GM12878 (cell line): ENCODE data around the gene ANKRD6. TPM values are rescaled to one million over a fixed set of nuclear protein-coding genes. Genes with fewer than 3 reads are reported as not detected.

Source experiments
- BHLHE40 ChIP-seq, 2 experiments: fragments of 450-650 bp in 1 of 2; IDR thresholded peaks; 2 replicates each; pipeline ENCODE4 v1.6.1; 2011 to 2017; ENCODE audit warnings: low read depth in 2 of 2, borderline replicate concordance in 1 of 2, improper control_type of control experiment in 1 of 2, low read length in 1 of 2, mild to moderate bottlenecking in 1 of 2
- CEBPB ChIP-seq, 2 experiments: fragments of 150-350 bp in 1 of 2; IDR thresholded peaks; 2 replicates each; pipeline ENCODE4 v1.6.1; 2012 to 2014; ENCODE audit warnings: low read depth in 2 of 2, low read length in 2 of 2, borderline replicate concordance in 1 of 2, inconsistent platforms in 1 of 2
- CHD4 ChIP-seq: fragments of 200-600 bp; sonication (generic); IDR thresholded peaks from 2 replicates; pipeline ENCODE4 v1.6.1; 2016; ENCODE audit warnings: mild to moderate bottlenecking
- EGR1 ChIP-seq, 2 experiments: IDR thresholded peaks; 1 replicate in 1 of 2; 2 replicates in 1 of 2; pipeline ENCODE4 v1.6.1; 2011 to 2012; ENCODE audit warnings: low read depth in 2 of 2, low read length in 2 of 2, borderline replicate concordance in 1 of 2, mild to moderate bottlenecking in 1 of 2, moderate library complexity in 1 of 2
- FOS ChIP-seq: IDR thresholded peaks from 3 replicates; pipeline ENCODE4 v1.6.1; 2011; ENCODE audit warnings: borderline replicate concordance; ENCODE audit not compliant: insufficient read length; ENCODE audit errors: extremely low read depth
- JUND ChIP-seq: IDR thresholded peaks from 2 replicates; pipeline ENCODE4 v1.6.1; 2012; ENCODE audit warnings: low read depth, mild to moderate bottlenecking, low read length, improper control_type of control experiment, moderate library complexity
- KDM1A ChIP-seq: fragments of 200-600 bp; sonication (generic); IDR thresholded peaks from 2 replicates; pipeline ENCODE4 v1.6.1; 2016; ENCODE audit warnings: borderline replicate concordance
- KLF5 ChIP-seq: fragments of 450-650 bp; IDR thresholded peaks from 2 replicates; pipeline ENCODE4 v1.6.1; 2014; ENCODE audit warnings: mild to moderate bottlenecking; ENCODE audit not compliant: partially characterized antibody
- MYC ChIP-seq: IDR thresholded peaks from 2 replicates; pipeline ENCODE4 v1.6.1; 2011; ENCODE audit warnings: mild to moderate bottlenecking, low read length, moderate library complexity, inconsistent platforms; ENCODE audit not compliant: insufficient read depth, insufficient replicate concordance, insufficient read length, severe bottlenecking
- NRF1 ChIP-seq: conservative IDR thresholded peaks from 2 replicates; pipeline ENCODE4 v1.6.1; 2011; ENCODE audit warnings: mild to moderate bottlenecking, low read depth, low read length, improper control_type of control experiment
- RAD51 ChIP-seq: fragments of 450-650 bp; IDR thresholded peaks from 2 replicates; pipeline ENCODE4 v1.6.1; 2016; ENCODE audit warnings: moderate library complexity, mild to moderate bottlenecking, inconsistent platforms
- SPI1 ChIP-seq: IDR thresholded peaks from 2 replicates; pipeline ENCODE4 v1.6.1; 2011; ENCODE audit warnings: low read depth, mild to moderate bottlenecking, low read length, moderate library complexity, borderline replicate concordance; ENCODE audit not compliant: insufficient read depth
- STAT1 ChIP-seq: fragments of 450-650 bp; conservative IDR thresholded peaks from 2 replicates; pipeline ENCODE4 v1.6.1; 2014; ENCODE audit warnings: antibody characterized with exemption, mild to moderate bottlenecking
- TARDBP ChIP-seq: IDR thresholded peaks from 2 replicates; pipeline ENCODE4 v1.6.1; 2016; ENCODE audit warnings: borderline replicate concordance
- TCF12 ChIP-seq: IDR thresholded peaks from 2 replicates; pipeline ENCODE4 v1.6.1; 2011; ENCODE audit warnings: low read depth, mild to moderate bottlenecking, low read length
- USF2 ChIP-seq: IDR thresholded peaks from 2 replicates; pipeline ENCODE4 v1.6.1; 2011; ENCODE audit warnings: low read depth, low read length, improper control_type of control experiment, borderline replicate concordance
- ZNF207 ChIP-seq: fragments of 450-650 bp; IDR thresholded peaks from 2 replicates; pipeline ENCODE4 v1.6.1; 2014; ENCODE audit warnings: antibody characterized with exemption, mild to moderate bottlenecking, borderline replicate concordance
- ZNF217 ChIP-seq: fragments of 450-650 bp; IDR thresholded peaks from 2 replicates; pipeline ENCODE4 v1.6.1; 2017; ENCODE audit warnings: antibody characterized with exemption, mild to moderate bottlenecking
- ZNF384 ChIP-seq: IDR thresholded peaks from 2 replicates; pipeline ENCODE4 v1.6.1; 2012; ENCODE audit warnings: low read depth, mild to moderate bottlenecking, low read length, improper control_type of control experiment, borderline replicate concordance
- polyA plus RNA-seq, 11 experiments: library from polyadenylated mRNA; depleted of rRNA in 4 of 11; unstranded in 6 of 11; stranded (reverse) in 5 of 11; fragments of >200 nt; fragmentation: Nextera tagmentation in 4 of 11; fragmentation: Illumina TruSeq in 1 of 11; extraction: Ambion mirVana in 4 of 11; extraction: Trizol in 1 of 11; gene quantifications; 1 replicate in 1 of 11; 2 replicates in 10 of 11; pipeline versions ENCODE4 v1.2.1 to v1.2.3, GENCODE V29; 2011 to 2016; ENCODE audit warnings: inconsistent platforms in 2 of 11, missing spikeins in 2 of 11, low read depth in 1 of 11
- total RNA-seq, 4 experiments: library from RNA; depleted of rRNA in 3 of 4; stranded (reverse); fragments of >200 nt in 3 of 4; fragmentation: Illumina TruSeq in 1 of 4; extraction: Trizol in 1 of 4; gene quantifications; 2 replicates each; pipeline versions ENCODE4 v1.2.1 to v1.2.3, GENCODE V29; 2013 to 2021
- TF ChIP-seq, protein P1 (sequence below): fragments of 450-650 bp; formaldehyde crosslinking; IDR thresholded peaks from 2 replicates; pipeline ENCODE4 v1.4.0; 2020; ENCODE audit warnings: mild to moderate bottlenecking, moderate library complexity
- TF ChIP-seq, protein P2 (sequence below): IDR thresholded peaks from 2 replicates; pipeline ENCODE4 v1.6.1; 2012; ENCODE audit warnings: low read depth, low read length, improper control_type of control experiment
- TF ChIP-seq, protein P3 (sequence below): fragments of 450-650 bp; IDR thresholded peaks from 2 replicates; pipeline ENCODE4 v1.6.1; 2017; ENCODE audit warnings: mild to moderate bottlenecking, low read depth, inconsistent platforms; ENCODE audit not compliant: poor library complexity, severe bottlenecking

The ANKRD6 gene
- total and polyA plus RNA-seq, 10 of the 15 experiments (the other 5 are each of a cell fraction or from before 2014, with no cell fraction given), result 0.03 to 0.90 (median 0.38) TPM

GRCh38 chr6:89638320-89639195 is 205.6 kb downstream of the ANKRD6 start, which contains the start of gene LYRM2 (continued):
- TF ChIP-seq NRF1, result peak; percentile 52
- TF ChIP-seq, protein P1, sequence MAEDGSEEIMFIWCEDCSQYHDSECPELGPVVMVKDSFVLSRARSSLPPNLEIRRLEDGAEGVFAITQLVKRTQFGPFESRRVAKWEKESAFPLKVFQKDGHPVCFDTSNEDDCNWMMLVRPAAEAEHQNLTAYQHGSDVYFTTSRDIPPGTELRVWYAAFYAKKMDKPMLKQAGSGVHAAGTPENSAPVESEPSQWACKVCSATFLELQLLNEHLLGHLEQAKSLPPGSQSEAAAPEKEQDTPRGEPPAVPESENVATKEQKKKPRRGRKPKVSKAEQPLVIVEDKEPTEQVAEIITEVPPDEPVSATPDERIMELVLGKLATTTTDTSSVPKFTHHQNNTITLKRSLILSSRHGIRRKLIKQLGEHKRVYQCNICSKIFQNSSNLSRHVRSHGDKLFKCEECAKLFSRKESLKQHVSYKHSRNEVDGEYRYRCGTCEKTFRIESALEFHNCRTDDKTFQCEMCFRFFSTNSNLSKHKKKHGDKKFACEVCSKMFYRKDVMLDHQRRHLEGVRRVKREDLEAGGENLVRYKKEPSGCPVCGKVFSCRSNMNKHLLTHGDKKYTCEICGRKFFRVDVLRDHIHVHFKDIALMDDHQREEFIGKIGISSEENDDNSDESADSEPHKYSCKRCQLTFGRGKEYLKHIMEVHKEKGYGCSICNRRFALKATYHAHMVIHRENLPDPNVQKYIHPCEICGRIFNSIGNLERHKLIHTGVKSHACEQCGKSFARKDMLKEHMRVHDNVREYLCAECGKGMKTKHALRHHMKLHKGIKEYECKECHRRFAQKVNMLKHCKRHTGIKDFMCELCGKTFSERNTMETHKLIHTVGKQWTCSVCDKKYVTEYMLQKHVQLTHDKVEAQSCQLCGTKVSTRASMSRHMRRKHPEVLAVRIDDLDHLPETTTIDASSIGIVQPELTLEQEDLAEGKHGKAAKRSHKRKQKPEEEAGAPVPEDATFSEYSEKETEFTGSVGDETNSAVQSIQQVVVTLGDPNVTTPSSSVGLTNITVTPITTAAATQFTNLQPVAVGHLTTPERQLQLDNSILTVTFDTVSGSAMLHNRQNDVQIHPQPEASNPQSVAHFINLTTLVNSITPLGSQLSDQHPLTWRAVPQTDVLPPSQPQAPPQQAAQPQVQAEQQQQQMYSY (CRISPR knock-in tag), result no peak
- TF ChIP-seq RAD51, result no peak
- no peak for TF ChIP-seq FOS
- TF ChIP-seq ZNF384, result no peak
- TF ChIP-seq CHD4, result no peak
- TF ChIP-seq JUND, result no peak
- TF ChIP-seq ZNF207, result 0 out of 2 replicates have a peak, but pooled peaks have one; percentile 23
- TF ChIP-seq TARDBP, result 0 out of 2 replicates have a peak, but pooled peaks have one; percentile 37
- TF ChIP-seq CEBPB (IDR thresholded peaks at IDR 0.05; ENCODE audit: borderline replicate concordance in 1 of 2, low read depth in 2 of 2, low read length in 2 of 2), result no peak
- TF ChIP-seq, protein P2, sequence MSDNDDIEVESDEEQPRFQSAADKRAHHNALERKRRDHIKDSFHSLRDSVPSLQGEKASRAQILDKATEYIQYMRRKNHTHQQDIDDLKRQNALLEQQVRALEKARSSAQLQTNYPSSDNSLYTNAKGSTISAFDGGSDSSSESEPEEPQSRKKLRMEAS, result peak; percentile 69
- peak; percentile 79 for TF ChIP-seq SPI1
- no peak for TF ChIP-seq MYC
- no peak for TF ChIP-seq KDM1A
- no peak for TF ChIP-seq STAT1
- no peak for TF ChIP-seq TCF12
- no peak for TF ChIP-seq USF2
- TF ChIP-seq EGR1 (IDR thresholded peaks at IDR 0.05; ENCODE audit: borderline replicate concordance in 1 of 2, low read depth in 2 of 2, low read length in 2 of 2), result no peak
- no peak for TF ChIP-seq ZNF217
- TF ChIP-seq, protein P3, sequence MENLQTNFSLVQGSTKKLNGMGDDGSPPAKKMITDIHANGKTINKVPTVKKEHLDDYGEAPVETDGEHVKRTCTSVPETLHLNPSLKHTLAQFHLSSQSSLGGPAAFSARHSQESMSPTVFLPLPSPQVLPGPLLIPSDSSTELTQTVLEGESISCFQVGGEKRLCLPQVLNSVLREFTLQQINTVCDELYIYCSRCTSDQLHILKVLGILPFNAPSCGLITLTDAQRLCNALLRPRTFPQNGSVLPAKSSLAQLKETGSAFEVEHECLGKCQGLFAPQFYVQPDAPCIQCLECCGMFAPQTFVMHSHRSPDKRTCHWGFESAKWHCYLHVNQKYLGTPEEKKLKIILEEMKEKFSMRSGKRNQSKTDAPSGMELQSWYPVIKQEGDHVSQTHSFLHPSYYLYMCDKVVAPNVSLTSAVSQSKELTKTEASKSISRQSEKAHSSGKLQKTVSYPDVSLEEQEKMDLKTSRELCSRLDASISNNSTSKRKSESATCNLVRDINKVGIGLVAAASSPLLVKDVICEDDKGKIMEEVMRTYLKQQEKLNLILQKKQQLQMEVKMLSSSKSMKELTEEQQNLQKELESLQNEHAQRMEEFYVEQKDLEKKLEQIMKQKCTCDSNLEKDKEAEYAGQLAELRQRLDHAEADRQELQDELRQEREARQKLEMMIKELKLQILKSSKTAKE, result no peak
- peak; percentile 34 for TF ChIP-seq KLF5
- peak; percentile 88 to 93 for TF ChIP-seq BHLHE40 (IDR thresholded peaks at IDR 0.05; ENCODE audit: borderline replicate concordance in 1 of 2, low read depth in 2 of 2, low read length in 1 of 2)
